22Rv1 (cell line): ENCODE results near the gene MVK.

Experiments
- H3K27ac ChIP-seq: fragments of 450-650 bp; 2 replicates; pipeline ENCODE4 v1.5.1; 2017
- ZFX ChIP-seq: fragments of 450-650 bp; IDR thresholded peaks from 2 replicates; pipeline ENCODE4 v1.6.1; 2017; ENCODE audit warnings: antibody characterized with exemption, borderline replicate concordance
- TF ChIP-seq, protein P1 (sequence below): fragments of 450-650 bp; IDR thresholded peaks from 2 replicates; pipeline ENCODE4 v1.5.1; 2017; ENCODE audit warnings: mild to moderate bottlenecking

The MVK gene

DNA sequence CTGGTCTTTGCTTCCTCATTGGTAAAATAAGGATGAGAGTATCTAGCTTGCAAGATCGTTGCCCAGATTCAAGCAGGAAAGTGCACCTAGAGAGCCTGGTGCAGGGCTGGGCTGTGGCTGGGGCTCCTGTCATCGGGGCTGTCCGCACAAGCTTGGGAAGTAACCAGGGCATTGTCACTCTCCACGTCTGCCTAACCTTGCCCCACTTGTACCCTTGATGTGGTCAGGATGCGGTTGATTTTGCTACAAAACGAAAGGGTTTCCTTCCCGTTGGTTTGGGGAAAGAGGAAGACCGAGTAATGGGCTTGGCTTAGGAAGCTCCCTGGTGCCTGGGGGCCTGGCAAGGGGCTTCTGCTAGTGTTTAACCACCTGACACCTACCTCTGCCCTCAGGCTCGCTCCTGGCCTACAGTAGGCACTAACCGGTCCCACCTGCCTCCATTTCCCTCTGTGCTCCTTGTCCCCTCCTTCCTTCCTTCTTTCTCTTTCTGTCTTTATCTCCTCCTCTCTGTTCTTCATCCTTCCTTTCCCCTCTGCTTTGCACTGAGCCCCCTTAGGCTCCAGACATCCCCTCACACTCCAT lies 21.8 kb downstream of the MVK start:
- H3K27ac ChIP-seq: peak overlapping the region; percentile 34
- no peak for TF ChIP-seq ZFX
- TF ChIP-seq, protein P1, sequence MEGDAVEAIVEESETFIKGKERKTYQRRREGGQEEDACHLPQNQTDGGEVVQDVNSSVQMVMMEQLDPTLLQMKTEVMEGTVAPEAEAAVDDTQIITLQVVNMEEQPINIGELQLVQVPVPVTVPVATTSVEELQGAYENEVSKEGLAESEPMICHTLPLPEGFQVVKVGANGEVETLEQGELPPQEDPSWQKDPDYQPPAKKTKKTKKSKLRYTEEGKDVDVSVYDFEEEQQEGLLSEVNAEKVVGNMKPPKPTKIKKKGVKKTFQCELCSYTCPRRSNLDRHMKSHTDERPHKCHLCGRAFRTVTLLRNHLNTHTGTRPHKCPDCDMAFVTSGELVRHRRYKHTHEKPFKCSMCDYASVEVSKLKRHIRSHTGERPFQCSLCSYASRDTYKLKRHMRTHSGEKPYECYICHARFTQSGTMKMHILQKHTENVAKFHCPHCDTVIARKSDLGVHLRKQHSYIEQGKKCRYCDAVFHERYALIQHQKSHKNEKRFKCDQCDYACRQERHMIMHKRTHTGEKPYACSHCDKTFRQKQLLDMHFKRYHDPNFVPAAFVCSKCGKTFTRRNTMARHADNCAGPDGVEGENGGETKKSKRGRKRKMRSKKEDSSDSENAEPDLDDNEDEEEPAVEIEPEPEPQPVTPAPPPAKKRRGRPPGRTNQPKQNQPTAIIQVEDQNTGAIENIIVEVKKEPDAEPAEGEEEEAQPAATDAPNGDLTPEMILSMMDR: no peak

GRCh38 chr12:109596418-109597244 lies 23.0 kb downstream of the MVK start:
- TF ChIP-seq, protein P1: no peak
- no peak for TF ChIP-seq ZFX
- H3K27ac ChIP-seq: peak overlapping the region; percentile 40; the same call in 1 of the 2 replicates

GRCh38 chr12:109597414-109597794 lies 23.8 kb downstream of the MVK start:
- H3K27ac ChIP-seq: peak overlapping the region; percentile 40; the same call in 1 of the 2 replicates
- TF ChIP-seq, protein P1: no peak
- no peak for TF ChIP-seq ZFX

DNA sequence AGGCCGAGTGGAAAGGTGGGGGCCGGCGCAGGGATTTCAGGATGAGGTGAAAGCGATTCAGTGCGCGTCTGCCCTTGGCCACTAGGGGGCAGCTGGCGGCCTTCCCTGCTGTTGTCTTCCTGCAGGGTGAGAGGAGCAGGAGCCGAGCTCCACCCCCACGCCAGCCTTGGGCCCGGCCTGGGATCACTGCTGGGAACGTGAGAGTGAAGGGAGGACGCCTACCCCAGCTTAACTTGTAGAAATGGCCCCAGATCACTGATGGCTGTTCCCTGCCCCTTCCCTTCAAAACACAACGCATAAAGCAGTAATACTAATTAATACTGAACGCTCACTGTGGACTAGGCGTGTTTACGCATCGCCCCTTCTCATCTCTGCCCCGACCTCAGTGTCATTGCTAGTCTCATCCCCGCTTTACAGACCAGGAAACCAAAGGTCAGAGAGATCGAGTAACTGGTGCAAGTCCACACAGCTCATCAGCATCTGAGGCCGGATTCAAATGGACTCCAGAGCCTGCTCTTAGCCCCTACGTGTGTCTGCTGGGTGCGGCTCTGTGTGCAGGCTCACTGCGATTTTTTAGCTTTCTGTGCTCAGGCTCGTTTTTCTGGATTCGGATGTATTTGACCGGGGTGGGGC lies 24.3 kb downstream of the MVK start:
- peak overlapping the region; percentile 40 for H3K27ac ChIP-seq
- TF ChIP-seq, protein P1: peak; percentile 100
- no peak for TF ChIP-seq ZFX

DNA sequence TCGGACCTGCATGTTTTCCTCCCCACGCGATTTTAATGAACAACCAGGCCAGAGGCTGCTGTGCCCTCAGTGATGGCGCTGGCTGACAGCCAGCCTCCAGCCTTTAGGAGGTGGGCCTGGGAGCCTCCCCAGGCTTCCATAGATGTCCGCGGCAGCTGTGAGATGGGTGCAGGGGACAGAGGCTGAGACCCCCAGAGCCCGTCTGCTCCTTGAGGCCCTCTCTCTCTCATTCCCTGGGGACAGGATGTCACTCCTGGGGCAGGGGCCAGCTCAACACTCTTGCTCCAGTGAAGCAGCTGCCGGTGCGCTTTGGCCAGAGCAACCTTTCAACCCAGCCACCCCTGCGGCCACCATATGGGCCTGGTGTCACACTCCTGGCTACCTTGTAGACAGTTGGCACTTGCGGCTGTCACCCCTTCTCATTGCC lies 24.8 kb downstream of the MVK start:
- peak overlapping the region; percentile 40 for H3K27ac ChIP-seq
- no peak for TF ChIP-seq ZFX
- TF ChIP-seq, protein P1: no peak

- H3K27ac ChIP-seq: no peak overlapping the region
- TF ChIP-seq ZFX: no peak
- TF ChIP-seq, protein P1: no peak
Observed at GRCh38 chr12:109599087-109599486, 25.5 kb downstream of the MVK start.

DNA sequence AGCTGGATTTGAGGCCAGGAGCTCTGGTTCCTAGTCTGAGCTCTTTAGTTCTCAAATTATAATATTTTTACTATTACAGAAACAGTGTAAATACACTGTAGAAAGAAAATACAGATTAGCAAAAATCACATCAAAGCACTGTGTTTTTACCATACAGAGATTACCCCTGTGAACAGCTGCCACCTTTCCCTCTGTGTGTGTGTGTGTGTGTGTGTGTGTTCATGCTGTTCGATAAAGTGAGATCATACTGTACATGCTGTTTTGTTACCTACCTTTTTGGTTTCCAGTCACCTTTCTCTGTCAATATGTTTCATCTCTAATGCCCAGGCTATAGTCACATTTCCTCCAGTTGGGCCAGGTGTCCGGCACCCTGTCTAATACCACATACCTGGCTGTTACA lies 26.9 kb downstream of the MVK start:
- no peak overlapping the region for H3K27ac ChIP-seq

More for the DNA sequence above, 26.9 kb downstream of the MVK start:
- no peak for TF ChIP-seq ZFX
- TF ChIP-seq, protein P1: no peak
